Astrocyte (in vitro differentiated cells and primary cell): ENCODE data around the gene IRF4. TPM values are rescaled to one million over a fixed set of nuclear protein-coding genes. Genes with fewer than 3 reads are reported as not detected.
A peak's percentile ranks its signal among the peaks of the same experiment; 100 is the strongest.

ENCODE experiments used
- DNase-seq: peaks from one replicate; pipeline ENCODE4 v3.0.0-alpha.2; 2010; ENCODE audit warnings: low read depth
- FAIRE-seq: peaks from 2 replicates; lab custom pipeline; 2011; peaks lifted over from hg19 to GRCh38; lab: Jason Lieb, UNC
- H2AFZ ChIP-seq: 2 replicates; pipeline ENCODE4 v1.6.0; 2012; ENCODE audit warnings: low read depth, low read length, inconsistent platforms
- H3K27ac ChIP-seq: 2 replicates; pipeline ENCODE4 v1.5.1; 2011; ENCODE audit warnings: low read depth, low read length, inconsistent platforms
- H3K27me3 ChIP-seq: 2 replicates; pipeline ENCODE4 v1.6.0; 2011; ENCODE audit warnings: low read length, inconsistent platforms; ENCODE audit not compliant: insufficient read depth
- H3K36me3 ChIP-seq: 2 replicates; pipeline ENCODE4 v1.5.1; 2011; ENCODE audit warnings: low read length, inconsistent platforms; ENCODE audit not compliant: insufficient read depth
- H3K4me1 ChIP-seq: 2 replicates; pipeline ENCODE4 v1.5.1; 2011; ENCODE audit warnings: low read length, inconsistent platforms; ENCODE audit not compliant: insufficient read depth
- H3K4me2 ChIP-seq: 2 replicates; pipeline ENCODE4 v1.6.0; 2012; ENCODE audit warnings: low read length, inconsistent platforms
- H3K4me3 ChIP-seq: 2 replicates; pipeline ENCODE4 v1.5.1; 2011; ENCODE audit warnings: low read depth, mild to moderate bottlenecking, low read length, inconsistent platforms; ENCODE audit not compliant: insufficient read depth
- H3K79me2 ChIP-seq: 2 replicates; pipeline ENCODE4 v1.6.0; 2012; ENCODE audit warnings: mild to moderate bottlenecking, low read length, inconsistent platforms; ENCODE audit not compliant: insufficient read depth
- H3K9ac ChIP-seq: 2 replicates; pipeline ENCODE4 v1.6.0; 2012; ENCODE audit warnings: mild to moderate bottlenecking, low read length, inconsistent platforms
- H3K9me3 ChIP-seq: 2 replicates; pipeline ENCODE4 v1.5.1; 2012; ENCODE audit warnings: low read depth, mild to moderate bottlenecking, low read length, inconsistent platforms; ENCODE audit not compliant: insufficient read depth
- H4K20me1 ChIP-seq: 2 replicates; pipeline ENCODE4 v1.6.0; 2012; ENCODE audit warnings: low read length, inconsistent platforms; ENCODE audit not compliant: insufficient read depth
- H3K27ac Mint-ChIP-seq: one replicate; pipeline ENCODE4 v1.8.0; 2021; ENCODE audit warnings: mild to moderate bottlenecking, mixed read lengths; ENCODE audit not compliant: unreplicated experiment
- H3K27me3 Mint-ChIP-seq: one replicate; pipeline ENCODE4 v1.8.0; 2021; ENCODE audit warnings: low read depth, mixed read lengths; ENCODE audit not compliant: unreplicated experiment
- H3K36me3 Mint-ChIP-seq: one replicate; pipeline ENCODE4 v1.8.0; 2021; ENCODE audit warnings: low read depth, mixed read lengths; ENCODE audit not compliant: unreplicated experiment
- H3K4me1 Mint-ChIP-seq: one replicate; pipeline ENCODE4 v1.8.0; 2021; ENCODE audit warnings: low read depth, mixed read lengths; ENCODE audit not compliant: unreplicated experiment
- H3K4me3 Mint-ChIP-seq: one replicate; pipeline ENCODE4 v1.8.0; 2021; ENCODE audit warnings: mild to moderate bottlenecking, moderate library complexity, mixed read lengths; ENCODE audit not compliant: unreplicated experiment
- H3K9me3 Mint-ChIP-seq: one replicate; pipeline ENCODE4 v1.8.0; 2021; ENCODE audit warnings: mild to moderate bottlenecking, mixed read lengths; ENCODE audit not compliant: unreplicated experiment
- EZH2 ChIP-seq: IDR thresholded peaks from 2 replicates; pipeline ENCODE4 v1.6.1; 2012; ENCODE audit warnings: mild to moderate bottlenecking, low read length, inconsistent platforms; ENCODE audit not compliant: insufficient read depth
- total RNA-seq: library from RNA; stranded (reverse); gene quantifications from 2 replicates; pipeline ENCODE4 v1.2.1, GENCODE V29; 2021
- TF ChIP-seq, protein P1 (sequence below): IDR thresholded peaks from 2 replicates; pipeline ENCODE4 v1.5.1; 2011; ENCODE audit warnings: low read depth, mild to moderate bottlenecking, inconsistent platforms, low read length, moderate library complexity; ENCODE audit not compliant: insufficient read depth

The IRF4 gene
- total RNA-seq, 1 donor from 2014 or later: 0.30 TPM

GRCh38 chr6:390914-391558 lies 516 bp upstream of the IRF4 start:
- H3K27ac Mint-ChIP-seq: no peak overlapping the region
- no peaks in the 10 kb centered on the region for H3K9me3 Mint-ChIP-seq
- peak overlapping the region; percentile 72 for H3K4me3 Mint-ChIP-seq
- H3K9ac ChIP-seq: no peak overlapping the region
- no peak overlapping the region for H3K27ac ChIP-seq
- no peaks in the 10 kb centered on the region for H3K36me3 ChIP-seq
- H3K79me2 ChIP-seq: no peaks in the 10 kb centered on the region
- H3K4me3 ChIP-seq: no peak overlapping the region
- no peaks in the 10 kb centered on the region for H3K9me3 ChIP-seq
- FAIRE-seq: no peak
- peaks cover 84% of the 10 kb centered on the region for H3K27me3 Mint-ChIP-seq
- H3K27me3 ChIP-seq: peaks cover 75% of the 10 kb centered on the region
- no peaks in the 10 kb centered on the region for H4K20me1 ChIP-seq
- H3K4me1 Mint-ChIP-seq: peaks cover 2% of the 10 kb centered on the region
- H3K36me3 Mint-ChIP-seq: no peaks in the 10 kb centered on the region
- H3K4me2 ChIP-seq: peak overlapping the region; percentile 65
- H3K4me1 ChIP-seq: no peaks in the 10 kb centered on the region
- peak; percentile 60 for TF ChIP-seq EZH2
- TF ChIP-seq, protein P1, sequence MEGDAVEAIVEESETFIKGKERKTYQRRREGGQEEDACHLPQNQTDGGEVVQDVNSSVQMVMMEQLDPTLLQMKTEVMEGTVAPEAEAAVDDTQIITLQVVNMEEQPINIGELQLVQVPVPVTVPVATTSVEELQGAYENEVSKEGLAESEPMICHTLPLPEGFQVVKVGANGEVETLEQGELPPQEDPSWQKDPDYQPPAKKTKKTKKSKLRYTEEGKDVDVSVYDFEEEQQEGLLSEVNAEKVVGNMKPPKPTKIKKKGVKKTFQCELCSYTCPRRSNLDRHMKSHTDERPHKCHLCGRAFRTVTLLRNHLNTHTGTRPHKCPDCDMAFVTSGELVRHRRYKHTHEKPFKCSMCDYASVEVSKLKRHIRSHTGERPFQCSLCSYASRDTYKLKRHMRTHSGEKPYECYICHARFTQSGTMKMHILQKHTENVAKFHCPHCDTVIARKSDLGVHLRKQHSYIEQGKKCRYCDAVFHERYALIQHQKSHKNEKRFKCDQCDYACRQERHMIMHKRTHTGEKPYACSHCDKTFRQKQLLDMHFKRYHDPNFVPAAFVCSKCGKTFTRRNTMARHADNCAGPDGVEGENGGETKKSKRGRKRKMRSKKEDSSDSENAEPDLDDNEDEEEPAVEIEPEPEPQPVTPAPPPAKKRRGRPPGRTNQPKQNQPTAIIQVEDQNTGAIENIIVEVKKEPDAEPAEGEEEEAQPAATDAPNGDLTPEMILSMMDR: no peak
- H2AFZ ChIP-seq: peak overlapping the region; percentile 41
- no peak for DNase-seq

- DNase-seq (no peak), FAIRE-seq (no peak)
- Histone ChIP-seq H3K36me3 (no peaks in the 10 kb centered on the region), H3K27ac (no peak overlapping the region), H3K27me3 (peaks cover 72% of the 10 kb centered on the region), H4K20me1 (no peaks in the 10 kb centered on the region), H3K9ac (no peak overlapping the region), H3K4me2 (peak overlapping the region; percentile 50), H3K4me3 (no peak overlapping the region), H3K79me2 (no peaks in the 10 kb centered on the region), H3K4me1 (no peaks in the 10 kb centered on the region), H2AFZ (peak overlapping the region; percentile 10), H3K9me3 (no peaks in the 10 kb centered on the region)
- Mint-ChIP-seq H3K36me3 (no peaks in the 10 kb centered on the region), H3K27me3 (peaks cover 79% of the 10 kb centered on the region), H3K4me3 (peak overlapping the region; percentile 40), H3K4me1 (peaks cover 2% of the 10 kb centered on the region), H3K27ac (no peak overlapping the region), H3K9me3 (no peaks in the 10 kb centered on the region)
- peak; percentile 34 for TF ChIP-seq EZH2
- TF ChIP-seq, protein P1: no peak
Observed at GRCh38 chr6:392441-393390, 1.2 kb downstream of the IRF4 start.
